Cardiac muscle cell (in vitro differentiated cells and primary cell): ENCODE data around the gene RPAP3. TPM values are rescaled to one million over a fixed set of nuclear protein-coding genes. Genes with fewer than 3 reads are reported as not detected.

ENCODE experiments used
- DNase-seq, 2 donors: peaks; one replicate each; pipeline versions ENCODE4 v3.0.0 to v3.0.0-alpha.2; 2010 to 2017; ENCODE audit warnings: low read depth in 1 of 2, low spot score in 1 of 2
- H3K27ac ChIP-seq: fragments of 200-600 bp; sonication (generic); 2 replicates; pipeline ENCODE4 v1.5.1; 2016
- H3K27me3 ChIP-seq: fragments of 200-600 bp; sonication (generic); 2 replicates; pipeline ENCODE4 v1.6.0; 2016; ENCODE audit warnings: control low read depth
- H3K36me3 ChIP-seq: fragments of 200-600 bp; sonication (generic); 2 replicates; pipeline ENCODE4 v1.5.1; 2016; ENCODE audit warnings: control low read depth
- H3K4me1 ChIP-seq: fragments of 200-600 bp; sonication (generic); 2 replicates; pipeline ENCODE4 v1.8.1; 2017; ENCODE audit warnings: low read depth, mild to moderate bottlenecking, mixed run types
- H3K4me3 ChIP-seq: fragments of 200-600 bp; sonication (generic); 2 replicates; pipeline ENCODE4 v1.5.1; 2016; ENCODE audit warnings: mild to moderate bottlenecking
- H3K9me3 ChIP-seq: fragments of 200-600 bp; sonication (generic); 2 replicates; pipeline ENCODE4 v1.5.1; 2017; ENCODE audit warnings: low read depth, mild to moderate bottlenecking, control low read depth
- polyA plus RNA-seq: library from polyadenylated mRNA; unstranded; fragments of >200 nt; fragmentation: Nextera tagmentation; extraction: Ambion mirVana; gene quantifications from 2 replicates; pipeline ENCODE4 v1.2.1, GENCODE V29; 2016
- total RNA-seq: library from RNA; depleted of rRNA; stranded (reverse); fragments of >200 nt; gene quantifications from 2 replicates; pipeline ENCODE4 v1.2.3, GENCODE V29; 2016
- TF ChIP-seq, protein P1 (sequence below): IDR thresholded peaks from 2 replicates; pipeline ENCODE4 v1.5.1; 2012; ENCODE audit warnings: low read depth, mild to moderate bottlenecking, low read length

The RPAP3 gene
- total and polyA plus RNA-seq, 2 experiments from 2014 or later = 24.9 to 44.3 TPM

DNA sequence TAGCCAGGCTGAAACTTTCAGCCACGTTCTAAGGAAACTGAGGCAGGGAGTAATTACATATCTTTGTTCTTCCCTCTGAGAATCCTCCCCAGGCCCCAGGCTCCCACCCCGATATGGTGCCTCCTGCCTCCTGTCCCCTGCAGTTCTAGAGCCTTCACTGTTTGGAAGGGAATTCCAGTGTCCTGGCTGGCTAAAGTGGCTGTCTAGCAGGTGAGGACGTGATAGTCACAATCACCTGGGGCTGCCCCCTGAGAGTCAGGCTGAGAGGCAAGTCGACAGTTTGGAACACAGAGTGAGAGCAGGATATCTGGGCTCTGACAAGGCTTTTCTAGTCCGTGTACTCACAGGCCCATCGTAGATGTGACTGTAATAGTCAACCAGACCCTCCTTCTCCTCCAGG, 6.3 kb upstream of the RPAP3 start:
- Histone ChIP-seq H3K9me3 (no peaks in the 10 kb centered on the region), H3K4me3 (no peak overlapping the region), H3K36me3 (no peaks in the 10 kb centered on the region), H3K27me3 (no peaks in the 10 kb centered on the region), H3K27ac (peak overlapping the region; percentile 62), H3K4me1 (peaks cover 11% of the 10 kb centered on the region)
- peak in 1 of 2 donors; percentile 43 for DNase-seq
- TF ChIP-seq, protein P1, sequence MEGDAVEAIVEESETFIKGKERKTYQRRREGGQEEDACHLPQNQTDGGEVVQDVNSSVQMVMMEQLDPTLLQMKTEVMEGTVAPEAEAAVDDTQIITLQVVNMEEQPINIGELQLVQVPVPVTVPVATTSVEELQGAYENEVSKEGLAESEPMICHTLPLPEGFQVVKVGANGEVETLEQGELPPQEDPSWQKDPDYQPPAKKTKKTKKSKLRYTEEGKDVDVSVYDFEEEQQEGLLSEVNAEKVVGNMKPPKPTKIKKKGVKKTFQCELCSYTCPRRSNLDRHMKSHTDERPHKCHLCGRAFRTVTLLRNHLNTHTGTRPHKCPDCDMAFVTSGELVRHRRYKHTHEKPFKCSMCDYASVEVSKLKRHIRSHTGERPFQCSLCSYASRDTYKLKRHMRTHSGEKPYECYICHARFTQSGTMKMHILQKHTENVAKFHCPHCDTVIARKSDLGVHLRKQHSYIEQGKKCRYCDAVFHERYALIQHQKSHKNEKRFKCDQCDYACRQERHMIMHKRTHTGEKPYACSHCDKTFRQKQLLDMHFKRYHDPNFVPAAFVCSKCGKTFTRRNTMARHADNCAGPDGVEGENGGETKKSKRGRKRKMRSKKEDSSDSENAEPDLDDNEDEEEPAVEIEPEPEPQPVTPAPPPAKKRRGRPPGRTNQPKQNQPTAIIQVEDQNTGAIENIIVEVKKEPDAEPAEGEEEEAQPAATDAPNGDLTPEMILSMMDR = no peak

DNA sequence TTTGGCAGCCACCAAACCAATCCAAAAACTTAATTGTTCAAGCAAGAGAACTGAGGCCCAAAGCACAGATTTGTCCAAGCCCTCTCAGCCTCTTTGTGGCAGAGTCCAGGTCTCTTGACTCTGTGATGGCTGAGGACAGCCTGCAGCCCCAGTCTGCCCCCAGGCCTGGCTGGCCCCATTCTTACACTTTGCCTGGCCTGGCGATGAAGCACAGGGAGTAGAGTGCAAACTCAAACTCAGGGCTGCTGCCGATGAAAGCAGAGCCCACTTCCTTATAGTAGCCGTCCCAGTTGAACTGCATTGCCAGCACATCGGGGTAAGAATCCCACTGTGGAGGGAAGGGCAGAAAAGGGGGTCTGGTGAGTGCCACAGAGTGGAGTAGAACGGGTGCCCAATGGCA, 5.6 kb upstream of the RPAP3 start:
- peaks cover 11% of the 10 kb centered on the region for H3K4me1 ChIP-seq
- no peak overlapping the region for H3K4me3 ChIP-seq
- no peak for DNase-seq
- no peaks in the 10 kb centered on the region for H3K9me3 ChIP-seq
- H3K27me3 ChIP-seq = no peaks in the 10 kb centered on the region
- H3K27ac ChIP-seq = no peak overlapping the region
- no peaks in the 10 kb centered on the region for H3K36me3 ChIP-seq
- TF ChIP-seq, protein P1 = no peak

DNA sequence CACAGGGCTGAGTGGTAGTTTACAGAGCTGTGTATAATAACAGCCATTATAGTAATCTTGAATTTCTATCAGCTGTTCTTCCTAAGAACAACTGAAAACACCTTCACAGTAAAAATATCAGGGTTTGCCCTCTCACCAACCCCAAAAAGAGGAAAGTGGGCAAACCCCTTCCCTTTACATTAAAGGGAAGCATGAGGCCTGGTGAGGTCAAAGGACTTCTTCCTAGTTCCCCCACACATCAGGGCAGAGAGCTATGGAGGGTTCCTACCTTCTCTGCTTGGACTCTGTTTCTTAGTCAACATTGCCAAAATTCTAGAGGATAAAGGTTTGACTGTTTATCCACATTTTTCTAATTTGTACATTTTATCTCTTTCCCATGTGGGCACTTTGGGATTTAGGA, 4.4 kb upstream of the RPAP3 start:
- H3K9me3 ChIP-seq = no peaks in the 10 kb centered on the region
- peaks cover 14% of the 10 kb centered on the region for H3K4me1 ChIP-seq
- no peak for DNase-seq
- TF ChIP-seq, protein P1 = no peak
- H3K4me3 ChIP-seq = no peak overlapping the region
- H3K27me3 ChIP-seq = no peaks in the 10 kb centered on the region
- H3K27ac ChIP-seq = no peak overlapping the region
- H3K36me3 ChIP-seq = no peaks in the 10 kb centered on the region

DNA sequence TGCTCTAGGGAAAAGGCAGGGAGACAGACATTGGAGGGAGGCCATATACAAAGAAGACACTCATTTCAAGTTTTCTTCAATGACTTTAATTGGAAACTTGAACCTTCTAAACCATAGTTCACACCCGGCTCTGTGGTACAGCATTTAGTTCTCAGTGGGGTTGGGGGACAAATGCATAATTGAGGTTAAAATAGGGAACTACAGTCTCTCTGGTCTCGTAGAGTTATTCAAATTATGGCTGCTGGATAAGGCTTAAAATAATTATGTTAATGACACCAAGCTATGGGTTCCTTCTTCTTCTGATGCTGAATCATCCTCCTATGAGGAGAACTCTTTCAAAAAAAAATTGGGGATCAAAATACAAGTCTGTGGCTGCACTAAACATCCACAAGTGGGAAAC, 3.8 kb upstream of the RPAP3 start:
- no peak for DNase-seq
- Histone ChIP-seq H3K27me3 (no peaks in the 10 kb centered on the region), H3K4me1 (peaks cover 18% of the 10 kb centered on the region), H3K27ac (no peak overlapping the region), H3K36me3 (no peaks in the 10 kb centered on the region), H3K9me3 (no peaks in the 10 kb centered on the region), H3K4me3 (no peak overlapping the region)
- TF ChIP-seq, protein P1 = no peak

DNA sequence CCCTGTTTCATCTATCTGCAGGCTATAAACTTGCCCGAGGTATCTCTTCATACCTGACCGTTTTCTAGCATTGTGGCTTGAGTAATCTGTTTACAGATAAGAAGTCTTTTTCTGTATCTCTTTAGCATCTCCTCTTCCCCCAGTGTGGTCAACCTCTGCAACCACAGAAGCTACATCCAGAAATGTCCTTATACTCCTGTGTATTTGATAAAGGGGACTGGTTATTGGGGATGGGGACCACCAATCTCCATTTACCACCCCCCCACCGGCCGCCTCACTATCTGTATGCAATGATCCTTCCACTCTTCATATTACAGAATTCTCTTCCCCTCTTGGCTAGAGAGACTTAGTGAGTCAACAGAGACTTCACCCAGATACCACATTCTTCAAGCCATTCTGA, 3.4 kb upstream of the RPAP3 start:
- Histone ChIP-seq H3K4me1 (peaks cover 18% of the 10 kb centered on the region), H3K9me3 (no peaks in the 10 kb centered on the region), H3K4me3 (no peak overlapping the region), H3K27me3 (no peaks in the 10 kb centered on the region), H3K36me3 (no peaks in the 10 kb centered on the region), H3K27ac (no peak overlapping the region)
- DNase-seq = no peak
- TF ChIP-seq, protein P1 = no peak
